Measurements from ENCODE around the gene CTNND2. TPM values are rescaled to one million over a fixed set of nuclear protein-coding genes. Genes with fewer than 3 reads are reported as not detected.

Gene CTNND2
- total and polyA plus RNA-seq, 2 donors (not counting 1 experiment from before 2014, with no cell fraction given) = not detected

- no peak overlapping the region for H3K27ac ChIP-seq (ENCODE audit: low read length in 2 of 2)
- H3K4me2 ChIP-seq (replicated peaks; ENCODE audit: low read depth, low read length, poor library complexity, severe bottlenecking) = no peak overlapping the region
- H3K9me3 Mint-ChIP-seq (ENCODE audit: insufficient read depth) = no peaks in the 10 kb centered on the region
- DNase-seq (no peak), ATAC-seq (ENCODE audit: low read depth) (no peak)
- no peaks in the 10 kb centered on the region for H3K79me2 ChIP-seq (ENCODE audit: control insufficient read depth, insufficient read depth, low read length)
- H3K36me3 ChIP-seq (replicated peaks in 1 of 2; ENCODE audit: control extremely low read depth in 1 of 2, control insufficient read depth in 1 of 2, extremely low read depth in 1 of 2, insufficient read depth in 2 of 2, low read length in 1 of 2) = no peaks in the 10 kb centered on the region
- no peaks in the 10 kb centered on the region for H3K9me3 ChIP-seq (ENCODE audit: control extremely low read depth in 1 of 3, control insufficient read depth in 2 of 3, insufficient read depth in 1 of 3, low read length in 2 of 3)
- H4K20me1 ChIP-seq (ENCODE audit: control insufficient read depth, insufficient read depth, low read length, poor library complexity, severe bottlenecking) = no peaks in the 10 kb centered on the region
- ChIA-PET POLR2A (no interaction called here), CTCF (no interaction called here)
- no peak overlapping the region for H2AFZ ChIP-seq (ENCODE audit: insufficient read depth, low read depth, low read length, poor library complexity, severe bottlenecking)
- no peaks in the 10 kb centered on the region for H3K4me1 Mint-ChIP-seq
- H3K27me3 ChIP-seq (replicated peaks in 1 of 4; ENCODE audit: control extremely low read depth in 1 of 4, control insufficient read depth in 3 of 4, insufficient read depth in 4 of 4, low read length in 3 of 4) = no peaks in the 10 kb centered on the region
- H3K4me3 ChIP-seq (ENCODE audit: control extremely low read depth in 1 of 5, extremely low read depth in 1 of 5, insufficient read depth in 1 of 5, low read depth in 2 of 5, low read length in 4 of 5) = no peak overlapping the region
- WGBS (ENCODE audit: insufficient coverage) = no CpG with 5 or more reads among the region's 2 CpGs
- no peak overlapping the region for H3K4me3 Mint-ChIP-seq
- no peak overlapping the region for H3K9ac ChIP-seq (ENCODE audit: low read length)
- H3K4me1 ChIP-seq (ENCODE audit: control insufficient read depth in 2 of 2, insufficient read depth in 2 of 2, low read length in 2 of 2) = no peaks in the 10 kb centered on the region
- TF ChIP-seq CTCF (IDR thresholded peaks at IDR 0.05) (no peak), EZH2 (IDR thresholded peaks at IDR 0.05; ENCODE audit: borderline replicate concordance, insufficient read depth, low read depth, low read length, poor library complexity, severe bottlenecking) (no peak)
- H3K27ac Mint-ChIP-seq = no peak overlapping the region
- H3K27me3 Mint-ChIP-seq = no peaks in the 10 kb centered on the region
- intact Hi-C loops (cut with micrococcal nuclease) = no loop called here
These were observed 601.6 kb downstream of the CTNND2 start for GRCh38 chr5:11302663-11303062.

- no peak overlapping the region for H3K27ac Mint-ChIP-seq
- H3K9ac ChIP-seq (ENCODE audit: low read length) = no peak overlapping the region
- WGBS (ENCODE audit: insufficient coverage) = 91% methylated on average over 6 of the region's 9 CpGs
- H3K36me3 ChIP-seq (replicated peaks in 1 of 2; ENCODE audit: control extremely low read depth in 1 of 2, control insufficient read depth in 1 of 2, extremely low read depth in 1 of 2, insufficient read depth in 2 of 2, low read length in 1 of 2) = no peaks in the 10 kb centered on the region
- ChIA-PET CTCF (no interaction called here), POLR2A (no interaction called here)
- DNase-seq = no peak
- no peaks in the 10 kb centered on the region for H3K4me1 ChIP-seq (ENCODE audit: control insufficient read depth in 2 of 2, insufficient read depth in 2 of 2, low read length in 2 of 2)
- H3K9me3 ChIP-seq (ENCODE audit: control extremely low read depth in 1 of 3, control insufficient read depth in 2 of 3, insufficient read depth in 1 of 3, low read length in 2 of 3) = no peaks in the 10 kb centered on the region
- no peak overlapping the region for H2AFZ ChIP-seq (ENCODE audit: insufficient read depth, low read depth, low read length, poor library complexity, severe bottlenecking)
- intact Hi-C loops (cut with micrococcal nuclease) = no loop called here
- no peaks in the 10 kb centered on the region for H3K27me3 ChIP-seq (replicated peaks in 1 of 4; ENCODE audit: control extremely low read depth in 1 of 4, control insufficient read depth in 3 of 4, insufficient read depth in 4 of 4, low read length in 3 of 4)
- no peak overlapping the region for H3K27ac ChIP-seq (ENCODE audit: low read length in 2 of 2)
- H3K4me3 Mint-ChIP-seq = no peak overlapping the region
- H3K4me3 ChIP-seq (ENCODE audit: control extremely low read depth in 1 of 5, extremely low read depth in 1 of 5, insufficient read depth in 1 of 5, low read depth in 2 of 5, low read length in 4 of 5) = no peak overlapping the region
- H3K27me3 Mint-ChIP-seq = no peaks in the 10 kb centered on the region
- ATAC-seq (ENCODE audit: low read depth) = no peak
- no peak overlapping the region for H3K4me2 ChIP-seq (replicated peaks; ENCODE audit: low read depth, low read length, poor library complexity, severe bottlenecking)
- no peaks in the 10 kb centered on the region for H3K79me2 ChIP-seq (ENCODE audit: control insufficient read depth, insufficient read depth, low read length)
- H4K20me1 ChIP-seq (ENCODE audit: control insufficient read depth, insufficient read depth, low read length, poor library complexity, severe bottlenecking) = no peaks in the 10 kb centered on the region
- no peaks in the 10 kb centered on the region for H3K4me1 Mint-ChIP-seq
- no peak for TF ChIP-seq EZH2 (IDR thresholded peaks at IDR 0.05; ENCODE audit: borderline replicate concordance, insufficient read depth, low read depth, low read length, poor library complexity, severe bottlenecking)
- TF ChIP-seq CTCF (IDR thresholded peaks at IDR 0.05) = no peak
- H3K9me3 Mint-ChIP-seq (ENCODE audit: insufficient read depth) = no peaks in the 10 kb centered on the region
These were observed 603.1 kb downstream of the CTNND2 start for GRCh38 chr5:11301171-11301570.
